Calu3 (cell line): Measurements from ENCODE around the gene SGCD. TPM values are rescaled to one million over a fixed set of nuclear protein-coding genes. Genes with fewer than 3 reads are reported as not detected.
"Not testable (repeated sequence)": the region's sequence is repeated elsewhere in the genome, so short reads cannot be mapped to it uniquely, and the experiment has no call there.

Source experiments
- BruUV-seq: library from RNA; stranded (reverse); fragments of 400-500 nt; replicated peaks from 2 replicates; lab custom pipeline; 2021; lab: Mats Ljungman, UMichigan
- CTCF ChIA-PET: fragments of 300-600 bp; sonication (Branson Sonifier 250); formaldehyde crosslinking; loops from one replicate; lab custom pipeline; 2022; ENCODE audit warnings: antibody characterized with exemption; lab: Charles Lee
- DNase-seq: peaks from one replicate; pipeline ENCODE4 v3.0.0; 2022
- H3K27ac Mint-ChIP-seq: one replicate; pipeline ENCODE4 v1.8.0; 2022; ENCODE audit warnings: mixed read lengths; ENCODE audit not compliant: unreplicated experiment
- H3K27me3 Mint-ChIP-seq: one replicate; pipeline ENCODE4 v1.8.0; 2022; ENCODE audit warnings: mixed read lengths; ENCODE audit not compliant: unreplicated experiment
- H3K36me3 Mint-ChIP-seq: one replicate; pipeline ENCODE4 v1.8.0; 2022; ENCODE audit warnings: mild to moderate bottlenecking, moderate library complexity, mixed read lengths; ENCODE audit not compliant: insufficient read depth, unreplicated experiment
- H3K4me1 Mint-ChIP-seq: one replicate; pipeline ENCODE4 v1.8.0; 2022; ENCODE audit warnings: mild to moderate bottlenecking, low read depth, mixed read lengths; ENCODE audit not compliant: unreplicated experiment
- H3K4me3 Mint-ChIP-seq: one replicate; pipeline ENCODE4 v1.8.0; 2022; ENCODE audit warnings: mild to moderate bottlenecking, low read depth, moderate library complexity, mixed read lengths; ENCODE audit not compliant: unreplicated experiment
- H3K9me3 Mint-ChIP-seq: one replicate; pipeline ENCODE4 v1.8.0; 2022; ENCODE audit warnings: low read depth, mixed read lengths; ENCODE audit not compliant: unreplicated experiment
- CTCF ChIP-seq: fragments of 200-600 bp; IDR thresholded peaks from one replicate; pipeline ENCODE4 v1.8.0; 2022; ENCODE audit warnings: antibody characterized with exemption; ENCODE audit not compliant: unreplicated experiment
- intact Hi-C: fragments of 100-400 bp; cut with micrococcal nuclease; formaldehyde crosslinking; loops from one replicate; pipeline ENCODE4 v1.10.0; 2022; ENCODE audit not compliant: unreplicated experiment
- total RNA-seq: library from RNA; stranded (reverse); gene quantifications from 2 replicates; pipeline ENCODE4 v1.2.3, GENCODE V29; 2022

SGCD gene
- total RNA-seq, 1 experiment from 2014 or later: not detected

DNA sequence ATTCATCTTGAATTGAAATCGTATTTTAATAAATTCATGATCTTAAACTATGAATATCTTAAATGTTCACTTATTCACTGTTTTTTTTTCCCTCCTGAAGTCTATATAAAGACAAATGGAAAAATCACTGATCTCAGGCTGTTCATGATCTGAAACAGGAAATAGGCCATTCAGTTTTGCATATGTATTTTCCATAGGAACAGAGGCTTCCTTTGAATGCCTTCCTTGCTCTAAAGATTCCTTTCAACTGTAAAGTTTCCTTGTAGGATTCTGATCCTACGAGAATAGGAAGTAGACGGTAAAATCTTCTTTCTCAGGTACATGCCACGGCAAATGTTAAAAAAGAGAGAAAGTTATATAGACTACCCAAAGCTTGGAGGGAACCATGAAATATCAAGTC is 328.8 kb downstream of the SGCD start:
- BruUV-seq: no TSS peak
- Mint-ChIP-seq H3K27me3 (peaks cover 19% of the 10 kb centered on the region), H3K9me3 (peaks cover 3% of the 10 kb centered on the region), H3K27ac (no peak overlapping the region), H3K4me3 (no peak overlapping the region), H3K4me1 (no peaks in the 10 kb centered on the region), H3K36me3 (no peaks in the 10 kb centered on the region)
- CTCF ChIA-PET: interaction anchor here (0.6 kb wide), 1 partner anchor 1396 kb away, joined by 5 read pairs; no protein-coding TSS in a partner anchor
- intact Hi-C loops: loop anchor here (10.0 kb wide), 1 partner anchor 711 kb away; no protein-coding TSS in a partner anchor
- no peak for DNase-seq
- no peak for TF ChIP-seq CTCF

DNA sequence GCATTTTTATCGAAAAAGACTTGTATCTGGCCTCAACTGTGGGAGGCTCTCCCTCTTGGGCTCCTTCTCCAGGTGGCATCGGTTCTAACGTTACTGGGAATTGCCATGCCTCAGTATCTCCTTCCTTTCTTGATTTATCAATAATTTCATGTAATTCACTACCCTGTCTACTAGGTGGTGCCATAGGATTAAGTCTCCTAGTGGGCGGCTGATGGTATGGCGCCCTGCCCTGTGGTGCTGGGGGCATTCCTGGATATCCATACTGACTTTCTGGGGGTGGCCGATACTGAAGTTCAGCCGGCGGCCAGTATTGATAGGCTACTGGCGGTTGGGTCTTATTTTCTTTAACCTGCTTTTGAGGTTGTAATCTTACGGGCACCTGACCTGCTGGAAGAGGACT is 337.9 kb downstream of the SGCD start:
- H3K27ac Mint-ChIP-seq, BruUV-seq, H3K4me3 Mint-ChIP-seq, H3K27me3 Mint-ChIP-seq, H3K36me3 Mint-ChIP-seq, H3K4me1 Mint-ChIP-seq, CTCF ChIA-PET, H3K9me3 Mint-ChIP-seq, intact Hi-C loops: not testable (repeated sequence)
- DNase-seq: peak; percentile 44
- TF ChIP-seq CTCF: peak; percentile 43

- H3K4me3 Mint-ChIP-seq, CTCF ChIA-PET, H3K27ac Mint-ChIP-seq, H3K36me3 Mint-ChIP-seq, H3K27me3 Mint-ChIP-seq, H3K4me1 Mint-ChIP-seq, DNase-seq, H3K9me3 Mint-ChIP-seq, intact Hi-C loops, BruUV-seq: not testable (repeated sequence)
Observed at GRCh38 chr5:156666686-156667085, 339.7 kb downstream of the SGCD start.

DNA sequence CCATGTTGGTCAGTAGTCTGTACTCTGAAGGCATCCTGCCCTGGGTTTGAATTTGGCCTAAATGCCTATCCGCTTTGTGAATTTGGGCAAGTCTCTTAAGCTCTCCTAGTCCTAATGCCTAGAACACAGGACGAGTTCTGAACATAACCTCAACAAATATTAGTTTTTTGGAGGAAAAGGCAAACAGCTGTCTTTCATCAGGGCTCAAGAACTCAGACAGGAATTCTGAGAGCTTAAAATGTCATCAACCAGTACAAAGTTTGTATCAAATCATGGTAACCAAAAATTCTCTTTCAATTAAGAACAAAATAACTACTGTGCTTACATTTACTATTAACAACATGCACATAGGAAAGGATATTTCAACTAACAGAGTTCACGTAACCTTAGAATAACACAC is 340.7 kb downstream of the SGCD start:
- Mint-ChIP-seq H3K27ac (no peak overlapping the region), H3K27me3 (no peaks in the 10 kb centered on the region), H3K9me3 (no peaks in the 10 kb centered on the region), H3K36me3 (no peaks in the 10 kb centered on the region), H3K4me3 (no peak overlapping the region), H3K4me1 (no peaks in the 10 kb centered on the region)
- DNase-seq: no peak
- no TSS peak for BruUV-seq
- TF ChIP-seq CTCF: no peak
- intact Hi-C loops: no loop called here
- CTCF ChIA-PET: no interaction called here

GRCh38 chr5:156669416-156669815 is 342.5 kb downstream of the SGCD start:
- no peaks in the 10 kb centered on the region for H3K27me3 Mint-ChIP-seq
- CTCF ChIA-PET: no interaction called here
- no peaks in the 10 kb centered on the region for H3K9me3 Mint-ChIP-seq
- BruUV-seq: no TSS peak
- H3K27ac Mint-ChIP-seq: no peak overlapping the region
- intact Hi-C loops: no loop called here
- no peak for TF ChIP-seq CTCF
- no peak overlapping the region for H3K4me3 Mint-ChIP-seq
- no peaks in the 10 kb centered on the region for H3K4me1 Mint-ChIP-seq
- H3K36me3 Mint-ChIP-seq: no peaks in the 10 kb centered on the region
- no peak for DNase-seq
